ENCODE measurements around the gene STRN3.
"Not testable (repeated sequence)": the region's sequence is repeated elsewhere in the genome, so short reads cannot be mapped to it uniquely, and the experiment has no call there.

STRN3 gene, protein sequence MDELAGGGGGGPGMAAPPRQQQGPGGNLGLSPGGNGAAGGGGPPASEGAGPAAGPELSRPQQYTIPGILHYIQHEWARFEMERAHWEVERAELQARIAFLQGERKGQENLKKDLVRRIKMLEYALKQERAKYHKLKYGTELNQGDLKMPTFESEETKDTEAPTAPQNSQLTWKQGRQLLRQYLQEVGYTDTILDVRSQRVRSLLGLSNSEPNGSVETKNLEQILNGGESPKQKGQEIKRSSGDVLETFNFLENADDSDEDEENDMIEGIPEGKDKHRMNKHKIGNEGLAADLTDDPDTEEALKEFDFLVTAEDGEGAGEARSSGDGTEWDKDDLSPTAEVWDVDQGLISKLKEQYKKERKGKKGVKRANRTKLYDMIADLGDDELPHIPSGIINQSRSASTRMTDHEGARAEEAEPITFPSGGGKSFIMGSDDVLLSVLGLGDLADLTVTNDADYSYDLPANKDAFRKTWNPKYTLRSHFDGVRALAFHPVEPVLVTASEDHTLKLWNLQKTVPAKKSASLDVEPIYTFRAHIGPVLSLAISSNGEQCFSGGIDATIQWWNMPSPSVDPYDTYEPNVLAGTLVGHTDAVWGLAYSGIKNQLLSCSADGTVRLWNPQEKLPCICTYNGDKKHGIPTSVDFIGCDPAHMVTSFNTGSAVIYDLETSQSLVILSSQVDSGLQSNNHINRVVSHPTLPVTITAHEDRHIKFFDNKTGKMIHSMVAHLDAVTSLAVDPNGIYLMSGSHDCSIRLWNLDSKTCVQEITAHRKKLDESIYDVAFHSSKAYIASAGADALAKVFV

DNA sequence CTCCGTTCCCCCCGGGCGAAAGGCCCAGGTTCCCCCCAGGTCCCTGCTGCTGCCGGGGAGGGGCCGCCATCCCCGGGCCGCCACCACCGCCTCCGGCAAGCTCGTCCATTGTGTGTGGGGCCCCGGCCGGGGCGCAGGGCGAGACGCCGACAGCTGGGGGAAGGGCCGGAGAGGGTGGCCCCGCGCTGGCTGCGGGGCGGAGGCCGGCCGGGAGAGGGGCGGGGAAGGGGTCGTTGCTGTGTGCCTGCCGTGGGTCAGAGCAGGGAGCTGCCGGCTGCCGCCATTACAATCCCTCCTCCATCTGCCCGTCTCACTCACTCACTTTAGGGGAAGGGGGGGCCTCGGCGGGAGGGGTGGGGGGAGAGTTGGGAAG is at the start of gene STRN3:
Gene STRN3 (minus strand): TSS at position 303 of the 373 bp plus-strand sequence. CDS start 194 bp downstream, at position 109.
- in situ Hi-C loops (cut with HindIII; ENCODE audit: low pct_ligation_motif_present, low pct_unique_long_range_greater_than_20kb, low sequenced_read_pairs), result no loop called here
- DNase-seq, result no peak

DNA sequence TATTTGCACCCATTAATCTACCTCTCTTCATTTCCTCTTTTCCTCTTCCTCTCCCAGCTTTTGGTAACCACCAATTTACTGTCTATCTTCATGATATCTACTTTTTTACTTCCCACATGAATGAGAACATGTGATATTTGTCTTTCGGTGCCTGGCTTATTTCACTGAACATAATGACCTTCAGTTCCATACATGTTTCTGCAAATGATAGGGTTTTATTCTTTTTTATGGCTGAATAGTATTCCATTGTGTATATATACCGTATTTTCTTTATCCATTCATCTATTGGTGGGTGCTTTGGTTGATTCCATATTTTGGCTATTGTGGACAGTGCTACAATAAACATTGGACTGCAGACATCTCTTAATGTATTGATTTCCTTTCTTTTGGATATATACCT is 49.0 kb upstream of the STRN3 start:
- in situ Hi-C loops (cut with HindIII; ENCODE audit: low pct_ligation_motif_present, low pct_unique_long_range_greater_than_20kb, low sequenced_read_pairs), result no loop called here
- DNase-seq, result no peak

DNA sequence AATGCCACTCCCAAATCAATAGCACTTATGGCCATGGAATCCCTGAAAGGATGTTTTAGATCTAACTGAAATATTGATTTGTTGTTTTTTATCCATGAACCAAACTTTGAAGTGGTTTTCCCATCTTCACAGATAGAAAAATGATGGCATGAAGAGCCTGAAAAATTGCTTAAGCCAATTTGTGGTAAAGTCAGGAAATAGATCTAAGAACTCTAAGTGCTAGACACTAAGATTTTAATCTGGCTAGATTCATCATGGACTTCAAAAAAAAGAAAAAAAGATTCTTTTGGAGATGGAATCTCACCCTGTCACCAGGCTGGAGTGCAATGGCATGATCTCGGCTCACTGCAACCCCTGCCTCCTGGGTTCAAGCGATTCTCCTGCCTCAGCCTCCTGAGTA is 45.0 kb upstream of the STRN3 start:
- in situ Hi-C loops (cut with HindIII; ENCODE audit: low pct_ligation_motif_present, low pct_unique_long_range_greater_than_20kb, low sequenced_read_pairs), result no loop called here
- DNase-seq, result no peak

DNA sequence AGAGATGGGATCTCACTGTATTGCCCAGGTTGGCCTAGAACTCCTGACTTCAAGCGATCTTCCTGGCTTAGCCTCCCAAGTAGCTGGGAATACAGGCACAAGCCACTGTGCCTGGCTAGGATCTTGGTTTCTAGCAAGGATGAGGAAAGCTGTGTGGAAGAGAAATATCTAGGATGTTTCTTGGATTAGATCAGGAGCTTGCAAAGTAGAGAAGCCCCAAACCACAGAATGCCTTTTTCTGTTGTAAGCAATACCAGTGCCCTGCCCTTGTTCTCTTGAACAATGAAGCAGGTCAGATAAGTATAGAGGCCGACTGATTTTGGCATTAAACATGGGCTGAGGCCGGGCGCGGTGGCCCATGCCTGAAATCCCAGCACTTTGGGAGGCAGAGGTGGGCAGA is 44.3 kb upstream of the STRN3 start:
- in situ Hi-C loops (cut with HindIII; ENCODE audit: low pct_ligation_motif_present, low pct_unique_long_range_greater_than_20kb, low sequenced_read_pairs), result no loop called here
- DNase-seq, result peak; percentile 76

DNA sequence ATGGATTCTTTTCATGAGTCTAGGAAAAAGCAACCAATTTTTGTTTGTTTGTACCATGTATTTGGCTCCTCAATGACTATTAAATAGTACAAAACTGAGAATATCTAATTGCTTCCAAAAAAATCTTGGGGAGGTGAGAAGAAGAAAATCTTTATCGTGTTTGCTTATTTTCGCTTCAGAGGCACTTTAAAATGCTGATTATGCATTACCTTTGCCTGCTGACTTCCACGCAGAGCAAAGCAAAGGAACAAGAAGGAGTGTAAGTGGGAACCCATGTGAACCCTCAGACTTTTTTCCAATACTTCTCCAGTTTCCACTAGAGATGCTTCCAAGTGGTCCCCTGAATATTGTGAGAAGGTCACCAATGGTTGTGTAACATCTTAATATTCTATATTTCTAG is 43.2 kb upstream of the STRN3 start:
- no peak for DNase-seq
- in situ Hi-C loops (cut with HindIII; ENCODE audit: low pct_ligation_motif_present, low pct_unique_long_range_greater_than_20kb, low sequenced_read_pairs), result no loop called here

DNA sequence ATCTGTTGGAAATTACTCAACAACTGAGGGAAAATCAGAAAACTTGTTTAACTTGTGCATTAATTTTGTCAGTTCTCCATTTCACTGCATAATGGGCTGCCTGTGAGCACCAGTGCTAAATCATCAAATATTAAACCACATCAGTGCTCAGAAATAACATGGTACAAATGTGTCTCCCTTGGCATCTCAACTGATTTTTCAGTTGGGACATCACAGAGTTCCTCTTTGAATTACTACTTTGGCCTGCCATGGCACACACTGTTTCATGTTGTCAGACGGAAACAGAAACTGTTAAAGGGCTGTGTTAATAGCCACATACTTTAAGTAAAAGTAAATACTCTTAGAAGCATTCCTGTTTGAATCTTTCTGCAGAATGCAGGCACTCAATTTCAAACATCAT is 42.1 kb upstream of the STRN3 start:
- DNase-seq, result no peak

DNA sequence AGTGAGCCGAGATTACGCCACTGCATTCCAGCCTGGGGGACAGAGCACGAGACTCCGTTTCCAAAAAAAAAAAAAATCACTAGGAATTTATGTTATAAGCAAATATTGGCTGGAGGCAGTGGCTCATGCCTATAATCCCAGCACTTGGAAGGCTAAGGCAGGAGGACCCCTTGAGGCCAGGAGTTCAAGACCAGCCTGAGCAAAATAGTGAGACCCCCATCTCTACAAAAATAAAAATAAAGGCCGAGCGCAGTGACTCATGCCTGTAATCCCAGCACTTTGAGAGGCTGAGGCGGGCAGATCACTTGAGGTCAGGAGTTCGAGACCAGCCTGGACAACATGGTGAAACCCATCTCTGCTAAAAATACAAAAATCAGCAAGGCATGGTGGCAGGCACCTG is 36.7 kb upstream of the STRN3 start:
- in situ Hi-C loops (cut with HindIII; ENCODE audit: low pct_ligation_motif_present, low pct_unique_long_range_greater_than_20kb, low sequenced_read_pairs), result not testable (repeated sequence)

More for the DNA sequence above, 42.1 kb upstream of the STRN3 start:
- in situ Hi-C loops (cut with HindIII; ENCODE audit: low pct_ligation_motif_present, low pct_unique_long_range_greater_than_20kb, low sequenced_read_pairs), result no loop called here

DNA sequence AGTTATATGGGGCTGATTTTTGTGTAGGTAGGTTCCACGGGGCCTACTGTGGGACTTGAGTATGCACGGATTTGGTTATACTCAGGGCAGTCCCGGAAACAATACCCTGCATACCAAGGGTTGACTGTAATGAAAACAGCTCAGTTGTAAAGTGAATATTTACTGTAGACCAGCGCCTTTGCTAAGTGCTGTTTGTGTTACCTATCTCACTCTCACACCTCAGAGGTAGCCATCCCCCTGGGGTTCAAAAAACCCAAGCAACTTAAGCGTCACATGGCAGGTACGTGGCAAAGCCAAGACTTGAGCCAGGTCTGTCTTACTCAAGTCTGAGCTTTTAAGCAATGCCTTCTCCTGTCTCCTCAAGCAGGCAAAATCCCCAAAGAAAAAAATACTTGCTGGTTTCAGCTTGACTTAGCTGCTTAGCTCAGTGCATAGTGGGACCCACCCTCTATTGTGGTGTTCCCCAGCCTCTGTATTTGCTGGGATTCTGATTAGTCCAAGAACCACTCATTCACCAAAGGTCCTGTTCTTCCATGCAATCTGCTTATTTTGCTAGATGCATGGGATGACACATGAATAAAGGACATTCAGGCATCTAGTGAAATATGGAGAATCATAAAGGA is 34.2 kb upstream of the STRN3 start:
- no peak for DNase-seq
- in situ Hi-C loops (cut with HindIII; ENCODE audit: low pct_ligation_motif_present, low pct_unique_long_range_greater_than_20kb, low sequenced_read_pairs), result no loop called here

More for the DNA sequence above, 36.7 kb upstream of the STRN3 start:
- DNase-seq, result not testable (repeated sequence)

DNA sequence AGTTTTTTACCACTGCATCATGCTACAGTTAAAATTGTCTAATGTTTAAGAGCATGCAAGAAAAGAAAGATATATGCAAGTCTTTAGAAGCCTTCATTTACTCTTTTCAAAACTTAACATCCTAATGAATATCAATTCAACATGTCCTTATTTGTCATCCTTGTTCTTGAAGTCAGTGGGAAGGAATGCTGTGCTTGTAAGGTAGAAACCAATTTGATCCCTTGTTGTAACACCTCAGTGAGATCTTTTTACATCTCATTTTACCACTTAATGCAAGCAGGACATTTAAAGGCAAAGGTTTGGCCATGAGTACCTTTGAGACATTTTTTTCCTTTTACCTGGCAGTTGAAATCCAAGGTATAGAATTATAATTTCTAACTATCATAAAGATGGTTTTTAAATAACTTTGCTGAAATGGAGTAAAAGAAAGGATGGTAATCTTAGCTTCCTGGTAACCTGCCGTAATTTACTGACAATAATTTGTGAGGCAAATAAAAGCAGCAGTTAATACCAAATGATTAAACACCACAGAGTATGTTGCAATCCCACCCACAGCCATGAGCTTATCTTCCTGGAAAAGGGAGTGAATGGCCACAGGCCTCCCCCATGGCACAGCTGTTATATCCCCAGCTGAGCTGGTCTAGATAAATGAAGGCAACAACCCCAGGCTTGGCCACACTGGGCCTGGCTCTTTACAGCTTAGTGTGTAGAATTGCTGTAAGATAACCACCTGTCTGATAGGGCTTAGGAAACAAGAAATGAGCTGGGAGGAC is 33.2 kb upstream of the STRN3 start:
- DNase-seq, result no peak
- in situ Hi-C loops (cut with HindIII; ENCODE audit: low pct_ligation_motif_present, low pct_unique_long_range_greater_than_20kb, low sequenced_read_pairs), result no loop called here

DNA sequence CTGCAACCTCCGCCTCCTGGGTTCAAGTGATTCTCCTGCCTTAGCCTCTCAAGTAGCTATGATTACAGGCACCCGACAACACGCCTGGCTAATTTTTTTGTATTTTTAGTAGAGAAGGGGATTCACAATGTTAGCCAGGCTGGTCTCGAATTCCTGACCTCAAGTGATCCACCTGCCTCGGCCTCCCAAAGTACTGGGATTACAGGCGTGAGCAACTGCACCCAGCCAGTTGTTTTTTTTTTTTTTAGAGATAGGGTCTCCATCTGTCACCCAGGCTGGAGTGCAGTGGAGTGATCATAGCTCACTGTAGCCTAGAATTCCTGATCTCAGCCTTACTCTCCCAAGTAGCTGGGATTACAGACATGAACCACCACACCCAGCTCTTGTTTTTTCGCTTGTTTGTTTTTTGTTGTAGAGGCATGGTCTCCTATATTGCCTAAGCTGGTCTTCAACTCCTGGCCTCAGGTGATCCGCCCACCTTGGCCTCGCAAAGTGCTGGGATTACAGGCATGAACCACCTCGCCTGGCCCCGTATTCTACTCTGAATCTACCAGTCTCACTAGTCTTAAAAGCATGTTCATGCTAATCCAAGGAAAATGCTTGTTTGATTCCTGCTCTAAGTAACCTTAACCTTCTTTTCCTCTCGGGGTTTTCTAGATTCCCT is 31.7 kb upstream of the STRN3 start:
- no peak for DNase-seq
- in situ Hi-C loops (cut with HindIII; ENCODE audit: low pct_ligation_motif_present, low pct_unique_long_range_greater_than_20kb, low sequenced_read_pairs), result no loop called here

DNA sequence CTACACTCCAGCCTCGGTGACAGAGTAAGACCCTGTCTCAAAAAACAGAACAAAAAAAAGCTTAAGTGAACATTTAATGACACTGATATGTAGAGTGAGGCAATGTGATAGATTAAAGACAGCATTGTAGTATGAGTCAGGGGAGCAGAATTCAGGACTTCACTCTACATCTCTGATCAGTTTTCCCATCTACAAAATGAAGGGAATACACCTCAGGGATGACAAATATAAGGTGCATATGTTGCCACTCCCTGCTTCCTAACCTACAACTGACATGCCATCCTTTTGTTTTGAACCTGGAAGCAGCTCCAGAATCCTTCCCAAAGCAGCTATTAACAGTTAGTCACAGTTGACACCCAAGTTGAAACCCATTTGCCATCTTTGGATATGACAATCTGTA is 30.9 kb upstream of the STRN3 start:
- no peak for DNase-seq
- in situ Hi-C loops (cut with HindIII; ENCODE audit: low pct_ligation_motif_present, low pct_unique_long_range_greater_than_20kb, low sequenced_read_pairs), result no loop called here

DNA sequence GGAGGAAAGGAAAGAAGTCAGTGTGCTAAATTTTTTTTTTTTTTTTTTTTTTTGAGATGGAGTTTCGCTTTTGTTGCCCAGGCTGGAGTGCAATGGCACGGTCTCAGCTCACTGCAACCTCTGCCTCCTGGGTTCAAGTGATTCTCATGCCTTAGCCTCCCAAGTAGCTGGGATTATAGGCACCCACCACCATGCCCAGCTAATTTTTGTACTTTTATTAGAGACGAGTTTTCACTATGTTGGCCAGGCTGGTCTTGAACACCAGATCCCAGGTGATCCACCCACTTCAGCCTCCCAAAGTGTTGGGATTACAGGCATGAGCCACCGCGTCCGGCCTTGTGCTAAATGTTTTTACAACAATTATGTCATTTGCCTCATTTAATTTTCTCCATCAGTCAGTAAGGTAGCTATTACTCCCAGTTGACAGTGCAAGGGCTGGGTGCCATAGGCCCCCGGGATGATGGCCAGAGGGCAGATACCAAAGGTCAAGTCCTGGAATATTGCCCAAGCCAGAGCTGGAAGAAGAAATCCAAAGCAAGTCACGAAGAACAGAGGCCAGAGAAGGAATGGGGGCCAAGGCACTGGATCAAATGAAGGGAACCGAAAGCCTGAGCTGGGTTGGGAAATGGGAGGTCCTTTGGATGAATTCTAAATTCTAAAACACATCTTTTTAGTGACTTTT is 26.9 kb upstream of the STRN3 start:
- DNase-seq; in situ Hi-C loops (cut with HindIII; ENCODE audit: low pct_ligation_motif_present, low pct_unique_long_range_greater_than_20kb, low sequenced_read_pairs): not testable (repeated sequence)

DNA sequence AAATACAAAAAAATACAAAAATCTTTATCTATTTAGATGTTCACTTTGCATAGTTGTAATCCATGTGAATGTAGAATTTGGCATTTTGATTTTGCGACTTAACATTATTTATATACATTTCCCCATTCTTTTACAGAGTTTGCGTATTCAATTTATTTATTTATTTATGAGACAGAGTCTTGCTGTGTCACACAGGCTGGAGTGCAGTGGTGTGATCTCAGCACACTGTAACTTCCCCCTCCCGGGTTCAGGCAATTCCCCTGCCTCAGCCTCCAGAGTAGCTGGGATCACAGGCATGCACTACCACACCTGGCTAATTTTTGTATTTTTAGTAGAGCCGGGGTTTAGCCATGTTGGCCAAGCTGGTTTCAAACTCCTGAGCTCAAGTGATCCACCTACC is 25.3 kb upstream of the STRN3 start:
- in situ Hi-C loops (cut with HindIII; ENCODE audit: low pct_ligation_motif_present, low pct_unique_long_range_greater_than_20kb, low sequenced_read_pairs), result no loop called here
- DNase-seq, result no peak

DNA sequence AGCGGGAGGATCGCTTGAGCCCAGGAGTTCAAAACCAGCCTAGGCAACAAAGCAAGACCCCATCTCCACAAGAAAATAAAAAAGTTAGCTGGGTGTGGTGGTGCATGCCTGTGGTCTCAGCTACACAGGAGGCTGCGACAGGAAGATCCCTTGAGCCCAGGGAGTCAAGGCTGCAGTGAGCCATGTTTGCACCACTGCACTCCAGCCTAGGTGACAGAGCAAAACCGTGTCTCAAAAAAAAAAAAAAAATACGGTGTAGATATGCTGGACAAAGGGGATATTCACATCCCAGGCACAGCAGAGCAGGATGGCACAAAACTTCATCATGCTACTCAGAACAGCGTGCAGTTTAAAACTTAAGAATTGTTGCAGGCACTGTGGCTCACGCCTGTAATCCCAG is 24.8 kb upstream of the STRN3 start:
- in situ Hi-C loops (cut with HindIII; ENCODE audit: low pct_ligation_motif_present, low pct_unique_long_range_greater_than_20kb, low sequenced_read_pairs), result no loop called here

DNA sequence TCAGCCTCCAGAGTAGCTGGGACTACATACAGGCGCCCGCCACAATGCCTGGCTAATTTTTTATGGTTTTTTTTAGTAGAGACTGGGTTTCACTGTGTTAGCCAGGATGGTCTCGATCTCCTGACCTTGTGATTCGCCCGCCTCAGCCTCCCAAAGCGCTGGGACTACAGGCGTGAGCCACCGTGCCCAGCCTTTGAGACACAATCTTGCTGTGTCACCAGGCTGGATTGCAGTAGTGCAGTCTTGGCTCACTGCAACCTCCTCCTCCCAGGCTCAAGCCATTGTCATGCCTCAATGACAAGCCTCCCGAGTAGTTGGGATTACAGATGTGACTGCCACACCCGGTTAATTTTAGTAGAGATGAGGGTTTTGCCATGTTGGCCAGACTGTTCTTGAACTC is 21.3 kb upstream of the STRN3 start:
- DNase-seq, result no peak
- in situ Hi-C loops (cut with HindIII; ENCODE audit: low pct_ligation_motif_present, low pct_unique_long_range_greater_than_20kb, low sequenced_read_pairs), result no loop called here

More for the DNA sequence above, 24.8 kb upstream of the STRN3 start:
- no peak for DNase-seq

DNA sequence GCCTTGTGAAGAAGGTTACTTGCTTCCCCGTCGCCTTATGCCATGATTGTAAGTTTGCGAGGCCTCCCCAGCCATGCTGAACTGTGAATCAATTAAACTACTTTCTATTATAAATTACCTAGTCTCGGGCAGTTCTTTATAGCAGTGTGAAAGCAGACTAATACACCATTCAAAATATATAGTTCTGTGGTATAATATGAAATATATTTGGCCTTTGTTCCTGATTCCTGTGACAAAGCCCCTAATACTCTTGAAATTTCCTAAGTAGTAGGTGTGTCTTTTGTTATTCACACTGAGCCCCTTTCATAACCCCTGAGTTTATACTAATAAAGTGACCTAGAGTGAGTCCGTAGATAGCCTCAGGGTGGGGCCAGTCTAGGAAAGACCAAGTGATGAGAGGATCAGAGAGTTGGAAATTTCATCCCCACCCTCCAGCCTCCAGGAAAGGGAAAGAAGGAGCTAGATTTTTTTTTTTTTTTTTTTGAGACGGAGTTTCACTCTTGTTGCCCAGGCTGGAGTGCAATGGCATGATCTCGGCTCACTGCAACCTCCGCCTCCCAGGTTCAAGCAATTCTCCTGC is 19.4 kb upstream of the STRN3 start:
- DNase-seq, result no peak
- in situ Hi-C loops (cut with HindIII; ENCODE audit: low pct_ligation_motif_present, low pct_unique_long_range_greater_than_20kb, low sequenced_read_pairs), result no loop called here

DNA sequence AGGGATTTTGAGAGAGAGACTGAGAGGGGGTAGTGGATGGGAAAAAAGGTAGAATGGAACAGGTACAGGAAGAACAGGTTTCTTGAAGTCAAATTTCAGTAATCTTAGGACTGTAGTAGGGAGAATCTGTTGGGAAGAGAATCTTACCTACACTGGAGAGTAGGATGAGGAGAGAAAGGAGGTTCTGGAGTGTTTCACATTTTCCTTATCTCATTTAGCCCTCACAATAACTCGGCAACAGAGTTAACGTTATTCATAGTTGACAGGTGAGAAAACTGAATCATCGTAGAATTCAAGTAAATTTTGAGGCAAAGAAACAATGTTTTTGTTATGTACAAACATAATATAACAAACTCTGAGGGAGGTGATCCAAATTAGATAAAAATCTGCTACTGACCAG is 17.2 kb upstream of the STRN3 start:
- in situ Hi-C loops (cut with HindIII; ENCODE audit: low pct_ligation_motif_present, low pct_unique_long_range_greater_than_20kb, low sequenced_read_pairs), result no loop called here
- no peak for DNase-seq
